Measurements from ENCODE around the gene RHBDL3. TPM values are rescaled to one million over a fixed set of nuclear protein-coding genes. Genes with fewer than 3 reads are reported as not detected.
"Not testable (repeated sequence)": the region's sequence is repeated elsewhere in the genome, so short reads cannot be mapped to it uniquely, and the experiment has no call there.

Gene RHBDL3
- total and polyA plus RNA-seq, 4 donors = 0.14 to 0.51 (median 0.25) TPM

DNA sequence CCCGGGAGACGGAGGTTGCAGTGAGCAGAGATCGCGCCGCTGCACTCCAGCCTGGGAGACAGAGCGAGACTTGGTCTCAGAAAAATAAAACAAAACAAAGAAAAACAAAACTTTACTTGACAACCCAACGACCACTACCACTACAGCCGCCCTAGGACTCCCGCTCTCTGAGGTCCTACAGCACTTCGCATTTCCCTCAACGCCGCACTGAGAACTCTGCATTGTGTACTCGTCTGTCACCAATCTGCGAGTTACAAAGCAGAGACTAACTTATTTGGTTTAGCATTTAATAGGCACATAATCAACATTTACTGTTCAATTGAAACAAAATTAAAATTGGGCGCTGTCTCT, 83.8 kb downstream of the RHBDL3 start:
- 15 to 19% methylated on average over 15 of the region's 15 CpGs for WGBS, 2 donors
- ATAC-seq (ENCODE audit: insufficient read depth, low FRiP score) = no peak
- no peaks in the 10 kb centered on the region for H3K9me3 ChIP-seq (ENCODE audit: control insufficient read depth in 4 of 4, insufficient read depth in 3 of 4, low read length in 3 of 4)
- TF ChIP-seq, protein P1, sequence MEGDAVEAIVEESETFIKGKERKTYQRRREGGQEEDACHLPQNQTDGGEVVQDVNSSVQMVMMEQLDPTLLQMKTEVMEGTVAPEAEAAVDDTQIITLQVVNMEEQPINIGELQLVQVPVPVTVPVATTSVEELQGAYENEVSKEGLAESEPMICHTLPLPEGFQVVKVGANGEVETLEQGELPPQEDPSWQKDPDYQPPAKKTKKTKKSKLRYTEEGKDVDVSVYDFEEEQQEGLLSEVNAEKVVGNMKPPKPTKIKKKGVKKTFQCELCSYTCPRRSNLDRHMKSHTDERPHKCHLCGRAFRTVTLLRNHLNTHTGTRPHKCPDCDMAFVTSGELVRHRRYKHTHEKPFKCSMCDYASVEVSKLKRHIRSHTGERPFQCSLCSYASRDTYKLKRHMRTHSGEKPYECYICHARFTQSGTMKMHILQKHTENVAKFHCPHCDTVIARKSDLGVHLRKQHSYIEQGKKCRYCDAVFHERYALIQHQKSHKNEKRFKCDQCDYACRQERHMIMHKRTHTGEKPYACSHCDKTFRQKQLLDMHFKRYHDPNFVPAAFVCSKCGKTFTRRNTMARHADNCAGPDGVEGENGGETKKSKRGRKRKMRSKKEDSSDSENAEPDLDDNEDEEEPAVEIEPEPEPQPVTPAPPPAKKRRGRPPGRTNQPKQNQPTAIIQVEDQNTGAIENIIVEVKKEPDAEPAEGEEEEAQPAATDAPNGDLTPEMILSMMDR (IDR thresholded peaks at IDR 0.05; ENCODE audit: control extremely low read depth, extremely low read depth) = no peak
- peak overlapping the region; percentile 65 for H3K4me3 ChIP-seq
- H3K4me1 ChIP-seq (ENCODE audit: control insufficient read depth in 5 of 5, insufficient read depth in 5 of 5, low read length in 5 of 5) = peaks cover 4 to 23% (median 6%) of the 10 kb centered on the region in 5 donors
- H3K27me3 ChIP-seq (ENCODE audit: control insufficient read depth in 3 of 3, insufficient read depth in 3 of 3, low read length in 2 of 3) = no peaks in the 10 kb centered on the region
- H3K27ac ChIP-seq (ENCODE audit: low read depth in 1 of 2, low read length in 1 of 2) = peak overlapping the region; percentile 74 to 97
- peak overlapping the region; percentile 89 to 100 for H3K9ac ChIP-seq (ENCODE audit: insufficient read depth in 1 of 2, low read length in 2 of 2)
- peak in 2 of 3 donors; percentile 44 to 59 for DNase-seq
- peaks cover 4 to 14% (median 7%) of the 10 kb centered on the region in 4 donors for H3K36me3 ChIP-seq (ENCODE audit: control insufficient read depth in 4 of 4, insufficient read depth in 4 of 4, low read length in 4 of 4)

DNA sequence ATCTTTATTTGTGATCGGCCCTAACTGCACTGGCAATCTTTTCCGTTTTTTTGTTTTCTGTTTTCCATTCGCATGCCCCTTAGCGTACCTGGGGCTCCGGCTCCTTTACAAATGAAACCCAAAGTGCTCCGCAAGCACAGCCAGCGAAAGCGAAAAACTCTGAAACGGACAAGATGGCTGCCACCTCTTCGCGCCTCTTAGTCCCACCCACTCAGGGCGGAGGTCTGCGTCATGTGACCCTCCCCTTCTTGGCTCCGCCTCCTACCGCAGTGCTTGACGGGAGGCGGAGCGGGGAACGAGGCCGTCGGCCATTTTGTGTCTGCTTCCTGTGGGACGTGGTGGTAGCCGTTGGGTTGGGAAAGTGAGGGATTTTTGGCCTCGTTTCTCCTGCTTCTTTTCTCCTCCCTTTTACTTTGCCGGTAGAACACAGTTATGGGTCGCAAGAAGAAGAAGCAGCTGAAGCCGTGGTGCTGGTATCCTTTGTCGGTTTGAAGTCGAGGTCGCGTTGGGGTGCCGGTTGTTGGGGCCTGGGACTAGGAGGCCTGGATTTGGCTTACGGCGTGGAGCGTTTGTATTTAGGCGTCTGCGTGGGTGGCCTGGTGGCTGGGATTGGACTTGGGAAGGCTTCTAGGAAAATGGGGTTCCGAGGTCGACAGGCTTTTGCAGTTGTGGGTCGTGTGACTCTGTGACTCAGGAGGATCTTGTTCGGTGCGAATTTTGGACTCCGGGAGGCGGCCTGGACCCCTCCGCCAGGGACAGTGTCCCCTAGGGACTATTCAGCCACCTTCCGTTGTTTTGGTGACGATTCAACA, 84.4 kb downstream of the RHBDL3 start, which contains the start of gene ZNF207:
Gene ZNF207 (plus strand): TSS at position 304 of the 812 bp plus-strand sequence. CDS start 129 bp downstream, at position 433.
- Histone ChIP-seq H3K27me3 (ENCODE audit: control insufficient read depth in 3 of 3, insufficient read depth in 3 of 3, low read length in 2 of 3) (no peaks in the 10 kb centered on the region), H3K4me1 (ENCODE audit: control insufficient read depth in 5 of 5, insufficient read depth in 5 of 5, low read length in 5 of 5) (peaks cover 4 to 25% (median 8%) of the 10 kb centered on the region in 5 donors), H3K9me3 (ENCODE audit: control insufficient read depth in 4 of 4, insufficient read depth in 3 of 4, low read length in 3 of 4) (no peaks in the 10 kb centered on the region), H3K4me3 (peak within 1 kb of the TSS; percentile 91), H3K36me3 (ENCODE audit: control insufficient read depth in 4 of 4, insufficient read depth in 4 of 4, low read length in 4 of 4) (peaks cover 5 to 18% (median 9%) of the 10 kb centered on the region in 4 donors), H3K9ac (ENCODE audit: insufficient read depth in 1 of 2, low read length in 2 of 2) (peak within 1 kb of the TSS; percentile 99 to 100), H3K27ac (ENCODE audit: low read depth in 1 of 2, low read length in 1 of 2) (peak within 1 kb of the TSS; percentile 96 to 97)
- WGBS, 2 donors = 0% methylated on average over 45 to 47 of the region's 47 CpGs
- DNase-seq (peak; percentile 97 to 99 (median 98)), ATAC-seq (ENCODE audit: insufficient read depth, low FRiP score) (peak; percentile 96)
- TF ChIP-seq, protein P1 (IDR thresholded peaks at IDR 0.05; ENCODE audit: control extremely low read depth, extremely low read depth) = no peak

DNA sequence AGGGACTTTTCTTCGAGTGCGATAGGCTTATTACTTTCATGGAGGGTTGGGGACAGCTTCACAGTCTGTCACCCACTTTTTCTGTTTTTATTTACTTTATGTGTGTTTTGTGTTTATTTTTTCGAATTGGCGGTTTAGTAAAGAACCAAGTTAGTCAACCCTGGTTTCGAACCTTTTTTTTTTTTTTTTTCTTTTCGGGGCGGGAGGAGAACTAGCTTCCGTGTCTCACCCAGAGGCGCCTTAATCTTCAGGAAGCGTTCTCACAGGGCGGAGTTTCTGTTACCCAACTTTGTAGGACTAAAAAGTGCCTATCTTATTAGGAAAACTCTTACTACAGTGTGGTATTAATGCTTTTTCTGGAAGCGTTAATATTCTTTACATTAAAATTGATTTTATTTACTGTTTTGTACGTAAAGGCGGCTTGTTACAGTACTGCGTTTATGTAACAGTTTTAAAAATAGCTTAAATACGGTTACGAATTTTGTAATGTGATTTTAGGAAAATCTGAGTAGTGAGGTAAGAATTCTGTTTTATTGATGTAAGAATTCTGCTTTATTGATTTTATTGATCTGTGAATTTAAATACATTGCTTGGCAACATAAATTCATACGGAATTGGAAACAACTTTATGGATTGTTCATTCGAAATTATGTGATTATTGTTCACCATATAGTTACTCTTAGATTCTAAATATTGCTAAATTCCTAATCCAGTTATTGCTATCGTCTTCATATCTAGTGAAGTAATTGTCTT, 85.2 kb downstream of the RHBDL3 start:
- TF ChIP-seq, protein P1 (IDR thresholded peaks at IDR 0.05; ENCODE audit: control extremely low read depth, extremely low read depth) = no peak
- Histone ChIP-seq H3K4me1 (ENCODE audit: control insufficient read depth in 5 of 5, insufficient read depth in 5 of 5, low read length in 5 of 5) (peaks cover 4 to 28% (median 11%) of the 10 kb centered on the region in 5 donors), H3K4me3 (peak overlapping the region; percentile 91), H3K36me3 (ENCODE audit: control insufficient read depth in 4 of 4, insufficient read depth in 4 of 4, low read length in 4 of 4) (peaks cover 6 to 26% (median 14%) of the 10 kb centered on the region in 4 donors), H3K27me3 (ENCODE audit: control insufficient read depth in 3 of 3, insufficient read depth in 3 of 3, low read length in 2 of 3) (no peaks in the 10 kb centered on the region), H3K9me3 (ENCODE audit: control insufficient read depth in 4 of 4, insufficient read depth in 3 of 4, low read length in 3 of 4) (no peaks in the 10 kb centered on the region), H3K27ac (ENCODE audit: low read depth in 1 of 2, low read length in 1 of 2) (peak overlapping the region; percentile 96 to 97), H3K9ac (ENCODE audit: insufficient read depth in 1 of 2, low read length in 2 of 2) (peak overlapping the region; percentile 99 to 100)
- ATAC-seq (ENCODE audit: insufficient read depth, low FRiP score) (peak; percentile 42), DNase-seq (peak; percentile 20 to 83 (median 80))
- 0% methylated on average over 20 of the region's 20 CpGs for WGBS, 2 donors

DNA sequence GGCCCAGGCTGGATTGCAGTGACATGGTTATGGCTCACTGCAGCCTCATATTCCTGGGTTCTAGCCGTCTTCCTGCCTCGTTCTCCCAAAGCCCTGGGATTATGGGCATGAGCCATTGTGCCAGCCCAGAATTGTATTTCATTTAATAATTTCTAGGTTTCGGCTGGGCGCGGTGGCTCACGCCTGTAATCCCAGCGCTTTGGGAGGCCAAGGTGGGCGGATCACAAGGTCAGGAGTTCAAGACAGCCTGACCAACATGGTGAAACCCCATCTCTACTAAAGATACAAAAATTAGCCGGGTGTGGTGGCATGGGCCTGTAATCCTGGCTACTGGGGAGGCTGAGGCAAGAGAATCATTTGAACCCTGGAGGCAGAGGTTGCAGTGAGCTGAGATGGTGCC, 87.1 kb downstream of the RHBDL3 start:
- H3K9ac ChIP-seq (ENCODE audit: insufficient read depth in 1 of 2, low read length in 2 of 2); H3K9me3 ChIP-seq (ENCODE audit: control insufficient read depth in 4 of 4, insufficient read depth in 3 of 4, low read length in 3 of 4); H3K27me3 ChIP-seq (ENCODE audit: control insufficient read depth in 3 of 3, insufficient read depth in 3 of 3, low read length in 2 of 3); DNase-seq; H3K4me3 ChIP-seq; H3K27ac ChIP-seq (ENCODE audit: low read depth in 1 of 2, low read length in 1 of 2); ATAC-seq (ENCODE audit: insufficient read depth, low FRiP score): not testable (repeated sequence)
- peaks cover 4 to 31% (median 11%) of the 10 kb centered on the region in 5 donors for H3K4me1 ChIP-seq (ENCODE audit: control insufficient read depth in 5 of 5, insufficient read depth in 5 of 5, low read length in 5 of 5)
- WGBS, 2 donors = 91 to 92% methylated on average over 9 of the region's 9 CpGs
- H3K36me3 ChIP-seq (ENCODE audit: control insufficient read depth in 4 of 4, insufficient read depth in 4 of 4, low read length in 4 of 4) = peaks cover 6 to 35% (median 17%) of the 10 kb centered on the region in 4 donors
